Measurements from ENCODE around the gene HES4.

Gene HES4

GRCh38 chr1:981955-982558, 17.8 kb downstream of the HES4 start, which contains the start of gene PERM1:
Gene PERM1 (minus strand): TSS chr1:982093. CDS start chr1:981029, 1,064 bp downstream.
- TF ChIP-seq, protein P1, sequence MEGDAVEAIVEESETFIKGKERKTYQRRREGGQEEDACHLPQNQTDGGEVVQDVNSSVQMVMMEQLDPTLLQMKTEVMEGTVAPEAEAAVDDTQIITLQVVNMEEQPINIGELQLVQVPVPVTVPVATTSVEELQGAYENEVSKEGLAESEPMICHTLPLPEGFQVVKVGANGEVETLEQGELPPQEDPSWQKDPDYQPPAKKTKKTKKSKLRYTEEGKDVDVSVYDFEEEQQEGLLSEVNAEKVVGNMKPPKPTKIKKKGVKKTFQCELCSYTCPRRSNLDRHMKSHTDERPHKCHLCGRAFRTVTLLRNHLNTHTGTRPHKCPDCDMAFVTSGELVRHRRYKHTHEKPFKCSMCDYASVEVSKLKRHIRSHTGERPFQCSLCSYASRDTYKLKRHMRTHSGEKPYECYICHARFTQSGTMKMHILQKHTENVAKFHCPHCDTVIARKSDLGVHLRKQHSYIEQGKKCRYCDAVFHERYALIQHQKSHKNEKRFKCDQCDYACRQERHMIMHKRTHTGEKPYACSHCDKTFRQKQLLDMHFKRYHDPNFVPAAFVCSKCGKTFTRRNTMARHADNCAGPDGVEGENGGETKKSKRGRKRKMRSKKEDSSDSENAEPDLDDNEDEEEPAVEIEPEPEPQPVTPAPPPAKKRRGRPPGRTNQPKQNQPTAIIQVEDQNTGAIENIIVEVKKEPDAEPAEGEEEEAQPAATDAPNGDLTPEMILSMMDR (conservative IDR thresholded peaks at IDR 0.05; ENCODE audit: low read length): no peak
- no peak for DNase-seq (ENCODE audit: low read depth)
- H3K4me3 ChIP-seq (ENCODE audit: low read length): no peak within 1 kb of the TSS

GRCh38 chr1:981491-981954, 18.4 kb downstream of the HES4 start:
- no peak for DNase-seq (ENCODE audit: low read depth)
- TF ChIP-seq, protein P1 (conservative IDR thresholded peaks at IDR 0.05; ENCODE audit: low read length): no peak
- no peak overlapping the region for H3K4me3 ChIP-seq (ENCODE audit: low read length)

GRCh38 chr1:980602-981395, 19.1 kb downstream of the HES4 start:
- no peak for DNase-seq (ENCODE audit: low read depth)
- TF ChIP-seq, protein P1 (conservative IDR thresholded peaks at IDR 0.05; ENCODE audit: low read length): no peak
- no peak overlapping the region for H3K4me3 ChIP-seq (ENCODE audit: low read length)

DNA sequence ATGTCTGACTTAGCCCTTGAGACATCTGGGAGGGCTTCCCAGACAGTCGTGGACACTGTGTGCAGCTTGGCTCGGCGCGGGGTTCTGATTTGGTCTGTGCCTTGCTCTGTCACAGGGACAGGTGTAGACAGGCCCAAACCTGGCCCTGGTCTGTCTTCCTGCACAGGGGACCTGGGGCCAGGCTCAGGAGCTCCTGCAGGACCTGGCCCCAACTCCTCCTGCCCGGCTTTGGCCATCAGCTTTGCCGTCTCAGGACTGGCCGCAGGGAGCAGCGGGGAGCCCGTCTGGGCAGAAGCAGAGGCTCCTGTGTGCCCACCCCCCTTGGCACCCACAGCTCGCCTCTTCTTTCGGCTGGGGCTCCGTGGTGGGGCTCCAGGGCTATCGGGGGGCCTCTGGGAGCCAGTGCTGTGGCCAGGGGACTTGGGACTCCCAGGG, 19.7 kb downstream of the HES4 start:
- DNase-seq (ENCODE audit: low read depth): no peak
- TF ChIP-seq, protein P1 (conservative IDR thresholded peaks at IDR 0.05; ENCODE audit: low read length): no peak
- H3K4me3 ChIP-seq (ENCODE audit: low read length): no peak overlapping the region

GRCh38 chr1:979744-980072, 20.2 kb downstream of the HES4 start:
- no peak for DNase-seq (ENCODE audit: low read depth)
- no peak overlapping the region for H3K4me3 ChIP-seq (ENCODE audit: low read length)
- TF ChIP-seq, protein P1 (conservative IDR thresholded peaks at IDR 0.05; ENCODE audit: low read length): no peak

GRCh38 chr1:978835-979743, 20.8 kb downstream of the HES4 start:
- no peak overlapping the region for H3K4me3 ChIP-seq (ENCODE audit: low read length)
- no peak for DNase-seq (ENCODE audit: low read depth)
- TF ChIP-seq, protein P1 (conservative IDR thresholded peaks at IDR 0.05; ENCODE audit: low read length): no peak

Data from AG10803 (cell line).